GM18511 (cell line): ENCODE measurements around the gene PRR13.
"Not testable (repeated sequence)": the region's sequence is repeated elsewhere in the genome, so short reads cannot be mapped to it uniquely, and the experiment has no call there.

ENCODE experiments used
- ATAC-seq: cut with Tn5 transposase; IDR thresholded peaks from one replicate; pipeline ENCODE4 v1.9.1; 2021; ENCODE audit warnings: mild to moderate bottlenecking, moderate library complexity; ENCODE audit not compliant: unreplicated experiment

The PRR13 gene, protein sequence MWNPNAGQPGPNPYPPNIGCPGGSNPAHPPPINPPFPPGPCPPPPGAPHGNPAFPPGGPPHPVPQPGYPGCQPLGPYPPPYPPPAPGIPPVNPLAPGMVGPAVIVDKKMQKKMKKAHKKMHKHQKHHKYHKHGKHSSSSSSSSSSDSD

DNA sequence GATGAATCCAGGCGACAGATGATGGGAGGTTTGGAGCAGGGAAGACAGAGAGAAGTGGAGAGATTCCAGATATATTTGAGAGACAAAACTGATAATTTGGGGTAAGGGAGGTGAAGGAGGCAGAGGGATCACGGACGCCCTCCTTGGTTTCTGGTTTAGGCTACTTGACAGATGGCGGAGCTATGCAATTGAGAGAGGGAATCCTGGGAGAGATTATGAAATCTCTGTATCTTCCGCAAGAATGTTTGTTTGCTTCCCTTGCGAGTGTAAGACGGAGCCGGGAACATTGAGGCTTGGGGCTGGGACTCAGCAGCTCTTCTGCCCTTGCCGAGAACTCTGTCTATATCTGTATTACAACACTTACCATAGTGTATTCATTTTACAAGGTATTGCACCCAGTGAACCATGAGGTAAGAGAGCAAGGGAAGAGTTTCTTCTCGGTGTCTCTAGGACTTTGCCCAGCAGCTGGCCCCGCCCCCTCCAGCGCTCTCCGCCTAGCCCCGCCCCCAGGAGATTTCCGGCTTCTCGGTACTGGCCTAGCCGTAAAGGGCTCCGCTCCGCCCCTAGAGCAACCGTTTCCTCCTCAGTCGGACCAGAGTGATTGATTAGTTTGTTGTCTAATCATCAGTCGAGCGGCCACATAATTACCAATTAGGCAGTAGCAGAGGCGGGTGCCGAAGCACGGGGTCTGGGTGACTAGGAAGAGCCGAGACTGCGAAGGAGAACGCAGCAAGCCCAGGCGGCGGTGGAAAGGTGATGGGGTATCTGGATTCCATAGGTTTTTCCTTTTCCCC lies at the start of gene PRR13:
Gene PRR13 (plus strand): TSS at position 695 of the 794 bp plus-strand sequence. CDS start 981 bp downstream, outside the sequence.
- peak; percentile 98 for ATAC-seq

DNA sequence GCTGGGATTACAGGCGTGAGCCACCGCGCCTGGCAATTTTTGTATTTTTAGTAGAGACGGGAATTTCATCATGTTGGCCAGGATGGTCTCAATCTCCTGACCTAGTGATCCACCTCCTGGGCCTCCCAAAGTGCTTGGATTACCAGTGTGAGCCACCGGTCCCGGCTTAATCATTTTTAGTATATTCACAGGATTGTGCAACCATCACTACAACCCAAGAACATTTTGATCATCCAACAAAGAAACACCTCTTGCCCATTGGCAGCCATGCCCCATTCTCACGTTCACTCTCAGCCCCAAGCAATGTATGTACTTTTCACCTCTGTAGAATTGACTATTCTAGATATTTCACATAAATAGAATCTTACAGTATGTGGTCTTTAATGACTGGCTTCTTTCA lies 41.6 kb upstream of the PRR13 start:
- no peak for ATAC-seq

DNA sequence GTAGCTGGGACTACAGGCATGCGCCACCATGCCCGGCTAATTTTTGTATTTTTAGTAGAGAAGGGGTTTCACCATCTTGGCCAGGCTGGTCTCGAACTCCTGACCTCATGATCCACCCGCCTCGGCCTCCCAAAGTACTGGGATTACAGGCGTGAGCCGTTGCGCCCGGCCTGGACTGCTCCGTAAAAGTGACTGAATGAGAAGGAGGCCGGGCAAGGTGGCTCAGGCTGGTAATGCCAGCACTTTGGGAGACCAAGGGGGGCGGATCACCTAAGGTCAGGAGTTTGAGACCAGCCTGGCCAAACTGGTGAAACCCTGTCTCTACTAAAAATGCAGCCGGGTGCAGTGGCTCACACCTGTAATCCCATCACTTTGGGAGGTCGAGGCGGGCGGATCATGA lies 39.2 kb upstream of the PRR13 start:
- not testable (repeated sequence) for ATAC-seq

DNA sequence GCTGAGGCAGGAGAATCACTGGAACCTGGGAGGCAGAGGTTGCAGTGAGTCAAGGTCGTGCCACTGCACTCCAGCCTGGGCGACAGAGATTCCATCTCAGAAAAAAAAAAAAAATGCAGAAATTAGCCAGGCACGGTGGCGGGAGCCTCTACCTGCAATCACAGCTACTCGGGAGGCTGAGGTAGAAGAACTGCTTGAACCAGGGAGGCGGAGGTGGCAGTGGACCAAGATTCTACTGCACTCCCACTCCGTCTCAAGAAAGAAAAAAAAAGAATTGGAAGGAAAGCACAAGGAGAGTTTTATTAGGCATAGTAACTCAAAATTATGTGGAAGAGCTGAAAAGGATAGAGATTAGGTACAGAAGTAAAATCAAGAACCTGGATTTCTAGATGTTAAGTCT lies 38.7 kb upstream of the PRR13 start:
- ATAC-seq, result no peak

DNA sequence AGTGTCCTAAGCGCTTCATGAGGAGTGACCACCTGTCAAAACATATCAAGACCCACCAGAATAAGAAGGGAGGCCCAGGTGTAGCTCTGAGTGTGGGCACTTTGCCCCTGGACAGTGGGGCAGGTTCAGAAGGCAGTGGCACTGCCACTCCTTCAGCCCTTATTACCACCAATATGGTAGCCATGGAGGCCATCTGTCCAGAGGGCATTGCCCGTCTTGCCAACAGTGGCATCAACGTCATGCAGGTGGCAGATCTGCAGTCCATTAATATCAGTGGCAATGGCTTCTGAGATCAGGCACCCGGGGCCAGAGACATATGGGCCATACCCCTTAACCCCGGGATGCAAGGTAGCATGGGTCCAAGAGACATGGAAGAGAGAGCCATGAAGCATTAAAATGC lies 30.6 kb upstream of the PRR13 start:
- no peak for ATAC-seq

DNA sequence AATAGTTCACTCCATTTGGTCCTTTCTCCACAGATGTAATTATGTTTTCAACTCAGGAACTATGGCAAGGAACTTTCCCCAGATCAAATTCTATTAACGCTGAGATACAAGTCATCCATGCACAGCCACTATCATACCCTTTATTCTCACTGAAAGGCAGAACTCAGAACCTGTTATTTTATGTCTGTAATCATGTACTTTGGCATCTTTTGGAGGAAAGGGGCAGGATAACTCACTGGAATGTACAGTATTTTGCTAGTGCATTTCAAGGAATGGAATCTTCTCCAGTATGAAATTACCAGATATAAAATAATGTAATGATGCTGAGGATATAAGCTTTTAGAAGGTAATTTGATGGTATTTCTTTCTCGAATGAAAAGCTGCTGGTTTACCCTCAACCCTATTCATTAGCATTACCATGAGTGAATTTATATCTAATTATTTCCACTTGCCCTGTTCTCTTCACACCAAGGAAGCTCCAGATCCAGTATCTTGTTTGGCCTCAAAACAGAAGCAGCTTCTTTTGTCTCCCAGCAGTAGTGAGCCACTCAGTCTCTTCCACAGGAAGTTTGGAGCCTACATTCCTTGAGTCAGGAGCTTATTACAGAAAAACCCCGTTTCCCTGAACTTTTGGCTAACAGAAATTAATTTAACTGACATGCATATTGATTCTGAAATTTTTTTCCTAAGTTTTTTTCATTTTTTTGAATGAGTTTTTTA lies 27.9 kb upstream of the PRR13 start:
- no peak for ATAC-seq

DNA sequence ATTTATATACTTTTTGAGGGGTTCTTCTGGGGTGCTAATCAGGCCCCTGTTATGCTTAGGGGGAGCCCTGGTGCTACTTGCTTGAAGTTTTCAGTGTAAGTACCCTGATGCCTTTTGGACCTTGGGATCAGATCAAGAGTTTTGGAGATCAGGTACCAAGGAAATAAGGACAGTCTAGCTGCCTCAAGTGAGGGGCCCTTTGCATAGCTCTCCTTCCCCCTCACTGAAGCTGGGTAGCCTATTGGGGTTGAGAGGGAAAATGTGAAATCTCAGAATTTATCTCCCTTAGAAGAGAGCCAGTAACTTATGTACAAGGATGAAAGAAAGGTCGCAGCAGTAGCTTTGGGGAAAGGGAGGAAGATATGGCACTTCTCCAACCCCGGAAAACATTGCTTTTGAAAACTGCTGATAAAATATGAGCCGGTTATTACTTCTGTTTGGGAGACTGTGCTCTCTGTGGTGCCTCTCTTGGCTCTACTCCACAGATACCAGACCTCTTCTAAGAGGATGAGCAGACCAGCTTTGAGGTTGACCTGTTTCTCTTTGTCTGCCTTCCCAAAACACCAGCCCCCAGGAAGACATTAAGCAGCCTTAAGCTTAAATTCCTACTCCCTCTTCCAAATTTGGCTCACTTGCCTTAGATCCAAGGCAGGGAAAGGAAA lies 26.6 kb upstream of the PRR13 start:
- ATAC-seq, result no peak

DNA sequence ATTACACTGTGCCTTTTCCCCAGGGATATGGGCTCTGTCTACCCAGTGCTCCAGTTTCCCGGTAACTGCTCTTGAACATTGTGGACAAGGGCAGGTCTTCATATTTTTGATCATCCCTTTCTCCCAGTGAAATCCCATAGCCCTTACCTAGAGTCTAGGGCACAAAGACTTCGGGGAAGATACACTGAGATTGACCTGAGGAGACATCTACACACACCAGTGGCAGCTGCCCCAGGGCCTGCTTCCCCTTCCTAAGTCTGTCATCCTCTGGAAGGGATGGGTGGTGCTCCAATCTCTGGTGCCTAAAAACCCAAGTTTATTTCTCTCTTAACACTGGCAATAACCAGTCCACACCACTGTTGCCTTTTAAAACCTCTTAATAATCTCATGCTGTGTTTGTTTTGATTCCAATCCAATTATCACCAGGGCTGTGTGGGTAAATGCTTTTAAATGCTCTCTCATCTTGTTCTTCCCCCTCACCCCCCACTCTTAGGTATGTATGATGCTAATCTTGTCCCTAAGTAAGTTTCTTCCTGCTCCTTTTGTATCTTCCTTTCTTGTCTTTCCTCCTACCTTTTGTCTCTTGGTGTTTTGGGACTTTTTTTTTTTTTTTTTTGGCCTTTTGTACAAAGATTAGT lies 25.7 kb upstream of the PRR13 start:
- not testable (repeated sequence) for ATAC-seq

DNA sequence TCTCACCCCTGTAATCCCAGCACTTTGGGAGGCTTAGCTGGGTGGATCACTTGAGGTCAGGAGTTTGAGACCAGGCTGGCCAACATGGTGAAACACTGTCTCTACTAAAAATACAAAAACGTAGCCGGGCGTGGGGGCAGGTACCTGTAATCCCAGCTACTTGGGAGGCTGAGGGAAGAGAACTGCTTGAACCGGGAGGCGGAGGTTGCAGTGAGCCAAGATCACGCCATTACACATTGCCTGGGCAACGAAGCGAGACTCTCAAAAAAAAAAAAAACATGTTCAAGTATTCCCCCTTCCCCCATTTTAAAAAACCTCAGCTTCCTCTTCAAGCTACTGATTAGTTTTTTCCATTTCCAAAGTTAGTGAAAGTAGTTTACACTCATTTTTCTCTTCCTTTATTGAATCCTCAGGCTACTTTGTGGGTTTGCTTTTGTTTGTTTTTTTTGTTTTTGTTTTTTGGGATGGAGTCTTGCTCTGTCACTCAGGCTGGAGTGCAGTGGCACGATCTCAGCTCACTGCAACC lies 24.2 kb upstream of the PRR13 start:
- ATAC-seq, result not testable (repeated sequence)

DNA sequence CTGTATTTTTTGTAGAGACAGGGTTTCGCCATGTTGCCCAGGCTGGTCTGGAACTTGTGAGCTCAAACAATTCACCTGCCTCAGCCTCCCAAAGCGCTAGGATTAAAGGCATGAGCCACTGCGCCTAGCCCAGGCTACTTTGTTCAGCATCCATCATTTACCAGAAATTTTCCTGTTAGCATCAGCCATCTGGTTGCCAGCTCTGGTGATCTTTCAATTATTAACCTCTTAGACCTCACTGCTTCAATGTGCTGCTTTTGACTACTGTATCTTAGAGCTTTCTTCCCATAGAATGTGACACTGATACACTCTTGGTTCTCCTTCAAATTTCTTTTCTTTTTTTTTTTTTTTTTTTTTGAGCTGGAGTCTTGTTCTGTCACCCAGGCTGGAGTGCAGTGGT lies 23.3 kb upstream of the PRR13 start:
- ATAC-seq, result no peak

DNA sequence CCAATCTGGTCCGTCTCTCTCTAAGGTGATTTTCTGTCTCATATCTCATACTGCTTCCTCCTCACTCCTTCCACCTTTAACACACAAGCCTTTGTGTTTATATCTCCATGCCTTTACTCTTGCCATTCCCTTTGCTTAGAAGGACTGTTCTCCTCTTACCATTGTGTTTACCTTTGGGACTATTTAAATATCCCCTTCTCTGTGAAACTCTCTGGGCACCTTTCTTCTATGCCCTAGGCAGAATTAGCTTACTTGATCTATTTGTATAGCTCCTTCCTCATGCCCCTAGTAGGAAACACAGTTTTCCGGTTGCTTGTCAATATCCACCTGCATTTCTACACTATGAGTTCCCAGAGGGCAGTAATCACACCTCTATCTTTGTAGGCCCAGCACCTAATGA lies 21.8 kb upstream of the PRR13 start:
- no peak for ATAC-seq

DNA sequence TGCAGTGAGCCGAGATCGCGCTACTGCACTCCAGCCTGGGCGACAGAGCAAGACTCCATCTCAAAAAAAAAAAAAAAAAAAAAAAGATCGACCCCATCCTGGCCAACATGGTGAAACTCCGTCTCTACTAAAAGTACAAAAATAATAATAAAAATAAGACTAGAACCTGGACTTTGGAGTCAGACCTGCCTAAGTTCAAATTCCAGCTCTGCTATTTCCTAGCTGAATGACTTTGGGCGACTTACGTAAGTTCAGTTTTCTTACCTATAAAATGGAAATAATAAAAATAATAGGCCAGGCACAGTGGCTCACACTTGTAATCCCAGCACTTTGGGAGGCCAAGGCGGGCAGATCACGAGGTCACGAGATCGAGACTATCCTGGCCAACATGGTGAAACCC lies 19.3 kb upstream of the PRR13 start:
- ATAC-seq, result not testable (repeated sequence)

DNA sequence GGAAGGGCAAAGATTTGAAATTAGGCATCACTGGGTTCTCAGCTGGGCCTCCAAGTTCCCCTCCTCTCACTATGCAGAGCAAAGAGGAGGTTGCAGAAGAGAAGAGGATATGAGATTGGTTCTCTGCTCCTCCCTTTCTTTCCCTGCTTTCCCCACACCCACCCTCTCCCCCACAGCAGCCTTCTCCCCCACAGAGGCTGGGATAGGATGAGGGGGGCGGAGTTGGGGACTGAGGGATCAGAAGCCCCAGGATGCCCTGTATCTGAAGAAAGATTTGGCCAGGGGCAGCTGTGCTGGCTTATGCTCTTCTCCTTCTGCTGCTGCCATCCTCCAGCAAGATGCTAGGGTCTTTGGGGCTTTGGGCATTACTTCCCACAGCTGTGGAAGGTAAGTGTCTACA lies 17.9 kb upstream of the PRR13 start, which contains the start of gene AMHR2:
Gene AMHR2 (plus strand): TSS at position 259 of the 400 bp plus-strand sequence. CDS start 80 bp downstream, at position 339.
- ATAC-seq, result no peak

DNA sequence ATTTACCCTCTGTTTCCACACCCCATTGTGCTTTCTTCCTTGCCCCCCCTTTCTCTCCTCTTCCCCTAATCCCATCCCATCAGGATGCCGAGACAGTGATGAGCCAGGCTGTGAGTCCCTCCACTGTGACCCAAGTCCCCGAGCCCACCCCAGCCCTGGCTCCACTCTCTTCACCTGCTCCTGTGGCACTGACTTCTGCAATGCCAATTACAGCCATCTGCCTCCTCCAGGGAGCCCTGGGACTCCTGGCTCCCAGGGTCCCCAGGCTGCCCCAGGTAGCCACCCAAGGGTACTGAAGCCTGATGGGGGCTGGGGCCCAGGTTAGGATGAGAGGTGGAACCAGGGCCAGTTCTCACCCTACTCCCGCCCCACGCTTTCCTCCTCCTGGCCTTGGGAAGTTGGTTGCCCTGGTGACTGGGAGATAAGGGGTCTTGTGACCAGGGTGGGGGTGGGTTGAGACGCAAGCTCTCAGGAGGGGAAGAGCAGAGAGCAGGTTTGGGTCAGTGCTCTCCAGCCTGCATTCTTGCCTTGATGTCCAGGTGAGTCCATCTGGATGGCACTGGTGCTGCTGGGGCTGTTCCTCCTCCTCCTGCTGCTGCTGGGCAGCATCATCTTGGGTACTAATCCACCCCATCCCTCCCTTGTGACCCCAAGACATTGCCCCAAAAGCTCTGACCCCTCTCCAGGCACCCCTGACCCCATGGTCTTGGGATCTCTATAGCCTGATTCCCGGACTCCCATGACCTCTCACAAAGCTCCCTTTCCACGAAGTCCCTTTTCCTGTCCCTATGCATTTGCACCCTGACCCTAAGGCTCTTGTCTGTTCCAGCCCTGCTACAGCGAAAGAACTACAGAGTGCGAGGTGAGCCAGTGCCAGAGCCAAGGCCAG lies 16.7 kb upstream of the PRR13 start:
- ATAC-seq, result no peak

DNA sequence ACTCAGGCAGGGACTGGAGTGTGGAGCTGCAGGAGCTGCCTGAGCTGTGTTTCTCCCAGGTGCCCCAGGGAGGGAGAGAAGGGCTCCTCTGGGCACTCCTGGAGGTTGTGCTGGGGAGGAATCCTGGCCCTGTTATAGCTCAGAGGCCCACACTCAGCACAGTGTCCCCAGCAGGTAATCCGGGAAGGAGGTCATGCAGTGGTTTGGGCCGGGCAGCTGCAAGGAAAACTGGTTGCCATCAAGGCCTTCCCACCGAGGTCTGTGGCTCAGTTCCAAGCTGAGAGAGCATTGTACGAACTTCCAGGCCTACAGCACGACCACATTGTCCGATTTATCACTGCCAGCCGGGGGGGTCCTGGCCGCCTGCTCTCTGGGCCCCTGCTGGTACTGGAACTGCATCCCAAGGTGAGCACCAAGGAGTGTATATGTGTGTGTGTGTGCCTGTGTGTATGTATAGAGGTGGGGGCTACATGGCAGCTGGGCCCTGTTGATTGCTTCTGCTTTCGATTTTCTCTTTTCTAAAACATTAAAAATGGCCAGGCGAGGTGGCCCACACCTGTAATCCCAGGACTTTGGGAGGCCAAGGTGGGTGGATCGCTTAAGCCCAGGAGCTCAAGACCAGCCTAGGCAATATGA lies 15.9 kb upstream of the PRR13 start:
- ATAC-seq, result no peak

DNA sequence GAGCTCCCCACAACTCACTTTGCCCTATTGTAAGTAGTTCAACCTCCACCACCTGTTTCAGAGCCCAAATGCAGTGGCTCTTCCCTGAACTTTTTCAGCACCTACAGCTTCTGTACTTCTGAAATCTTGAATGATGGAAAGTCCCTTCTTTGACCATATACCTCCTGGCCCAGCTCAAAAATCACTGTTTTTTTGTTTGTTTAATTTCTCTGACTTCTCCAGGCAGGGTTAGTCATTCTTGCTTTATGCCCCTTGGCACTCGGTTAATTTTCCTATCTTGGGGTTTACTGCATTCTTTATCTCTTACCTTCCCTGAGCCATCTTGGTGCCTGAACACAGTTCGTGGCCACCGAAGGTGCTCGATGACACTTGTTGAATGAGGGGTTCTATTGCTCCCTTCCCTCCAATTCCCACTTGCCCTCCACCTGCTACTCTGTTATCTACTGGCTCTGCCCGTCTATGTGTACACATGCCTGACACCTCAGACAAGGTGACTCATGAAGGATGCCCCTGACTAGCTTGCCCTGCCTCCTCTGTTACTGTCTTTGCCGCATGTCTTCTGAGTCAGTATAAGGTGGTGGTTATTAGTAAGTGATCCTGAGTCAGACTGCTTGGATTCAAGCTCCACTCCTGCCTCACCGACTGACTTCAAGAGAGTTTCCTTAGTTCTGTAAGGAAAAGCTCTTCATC lies 13.5 kb upstream of the PRR13 start:
- no peak for ATAC-seq

DNA sequence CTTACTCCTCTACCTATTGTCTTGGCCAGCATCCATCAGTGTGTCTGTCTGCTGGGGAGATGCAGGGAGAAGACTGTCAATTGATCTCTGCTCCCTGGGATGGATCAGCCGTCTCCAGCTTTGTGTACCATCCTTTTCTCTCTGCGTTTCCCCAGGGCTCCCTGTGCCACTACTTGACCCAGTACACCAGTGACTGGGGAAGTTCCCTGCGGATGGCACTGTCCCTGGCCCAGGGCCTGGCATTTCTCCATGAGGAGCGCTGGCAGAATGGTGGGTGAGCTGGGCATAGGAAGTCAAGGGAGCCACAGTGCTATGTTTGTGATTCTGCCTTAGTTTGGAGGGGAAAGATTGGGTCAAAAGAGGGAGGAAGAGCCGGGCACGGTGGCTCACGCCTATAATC lies 12.8 kb upstream of the PRR13 start:
- no peak for ATAC-seq

DNA sequence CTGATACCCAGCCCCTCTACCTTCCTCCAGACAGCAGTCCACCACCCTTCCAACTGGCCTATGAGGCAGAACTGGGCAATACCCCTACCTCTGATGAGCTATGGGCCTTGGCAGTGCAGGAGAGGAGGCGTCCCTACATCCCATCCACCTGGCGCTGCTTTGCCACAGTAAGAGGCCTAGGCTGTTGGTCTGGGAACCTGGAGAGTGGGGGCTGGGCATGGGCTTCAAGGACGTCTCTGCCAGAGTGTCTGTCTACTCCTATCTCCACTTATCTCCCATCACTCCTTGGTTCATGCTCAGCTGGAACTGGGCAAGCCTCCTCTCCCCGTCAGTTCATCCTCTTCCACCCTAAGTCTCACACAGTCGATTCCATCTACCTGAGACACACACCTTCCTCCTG lies 11.4 kb upstream of the PRR13 start:
- no peak for ATAC-seq

DNA sequence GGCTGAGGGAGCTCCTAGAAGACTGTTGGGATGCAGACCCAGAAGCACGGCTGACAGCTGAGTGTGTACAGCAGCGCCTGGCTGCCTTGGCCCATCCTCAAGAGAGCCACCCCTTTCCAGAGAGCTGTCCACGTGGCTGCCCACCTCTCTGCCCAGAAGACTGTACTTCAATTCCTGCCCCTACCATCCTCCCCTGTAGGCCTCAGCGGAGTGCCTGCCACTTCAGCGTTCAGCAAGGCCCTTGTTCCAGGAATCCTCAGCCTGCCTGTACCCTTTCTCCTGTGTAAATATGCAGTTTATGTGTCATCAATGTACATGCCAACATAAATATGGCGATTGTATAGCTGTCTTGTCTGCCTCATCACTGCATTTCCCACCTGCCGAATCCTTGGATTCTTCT lies 10.3 kb upstream of the PRR13 start:
- no peak for ATAC-seq
